Nephron progenitor cell (in vitro differentiated cells): ENCODE measurements around the gene DAB2IP.
A peak's percentile ranks its signal among the peaks of the same experiment; 100 is the strongest.

ENCODE experiments used
- DNase-seq: peaks from one replicate; pipeline ENCODE4 v3.0.0; 2021
- H3K27ac Mint-ChIP-seq: 2 replicates; pipeline ENCODE4 v1.8.0; 2021; ENCODE audit warnings: mild to moderate bottlenecking, moderate library complexity, mixed read lengths
- H3K27me3 Mint-ChIP-seq: 2 replicates; pipeline ENCODE4 v1.8.0; 2021; ENCODE audit warnings: mild to moderate bottlenecking, low read depth, mixed read lengths; ENCODE audit not compliant: poor library complexity
- H3K36me3 Mint-ChIP-seq: 2 replicates; pipeline ENCODE4 v1.8.0; 2021; ENCODE audit warnings: low read depth, mixed read lengths
- H3K4me1 Mint-ChIP-seq: 2 replicates; pipeline ENCODE4 v1.8.0; 2021; ENCODE audit warnings: mixed read lengths
- H3K4me3 Mint-ChIP-seq: 2 replicates; pipeline ENCODE4 v1.8.0; 2021; ENCODE audit warnings: mild to moderate bottlenecking, moderate library complexity, mixed read lengths
- H3K9me3 Mint-ChIP-seq: 2 replicates; pipeline ENCODE4 v1.8.0; 2021; ENCODE audit warnings: mild to moderate bottlenecking, moderate library complexity, mixed read lengths
- CTCF ChIP-seq: fragments of 200-600 bp; sonication (generic); IDR thresholded peaks from 2 replicates; pipeline ENCODE4 v1.5.0; 2021; ENCODE audit warnings: antibody characterized with exemption

DAB2IP gene

GRCh38 chr9:121648172-121648571, 3.3 kb upstream of the DAB2IP start:
- TF ChIP-seq CTCF = no peak
- H3K9me3 Mint-ChIP-seq = no peaks in the 10 kb centered on the region
- H3K36me3 Mint-ChIP-seq = no peaks in the 10 kb centered on the region
- no peak overlapping the region for H3K27ac Mint-ChIP-seq
- DNase-seq = no peak
- no peaks in the 10 kb centered on the region for H3K27me3 Mint-ChIP-seq
- peak overlapping the region; percentile 40 for H3K4me3 Mint-ChIP-seq
- H3K4me1 Mint-ChIP-seq = peaks cover 93% of the 10 kb centered on the region

- H3K4me3 Mint-ChIP-seq = peak overlapping the region; percentile 52
- H3K4me1 Mint-ChIP-seq = peaks cover 93% of the 10 kb centered on the region
- no peaks in the 10 kb centered on the region for H3K9me3 Mint-ChIP-seq
These were observed 2.6 kb upstream of the DAB2IP start for GRCh38 chr9:121648799-121649198.

GRCh38 chr9:121649476-121650216, 1.8 kb upstream of the DAB2IP start:
- no peaks in the 10 kb centered on the region for H3K27me3 Mint-ChIP-seq
- H3K4me1 Mint-ChIP-seq = peaks cover 93% of the 10 kb centered on the region
- H3K9me3 Mint-ChIP-seq = no peaks in the 10 kb centered on the region
- no peaks in the 10 kb centered on the region for H3K36me3 Mint-ChIP-seq
- peak overlapping the region; percentile 50 for H3K27ac Mint-ChIP-seq
- TF ChIP-seq CTCF = no peak
- H3K4me3 Mint-ChIP-seq = peak overlapping the region; percentile 81
- DNase-seq = no peak

More at GRCh38 chr9:121648799-121649198, 2.6 kb upstream of the DAB2IP start:
- no peaks in the 10 kb centered on the region for H3K27me3 Mint-ChIP-seq
- TF ChIP-seq CTCF = no peak
- no peak overlapping the region for H3K27ac Mint-ChIP-seq
- H3K36me3 Mint-ChIP-seq = no peaks in the 10 kb centered on the region
- no peak for DNase-seq

GRCh38 chr9:121650217-121651007, 1.0 kb upstream of the DAB2IP start:
- Mint-ChIP-seq H3K4me1 (peaks cover 93% of the 10 kb centered on the region), H3K27me3 (no peaks in the 10 kb centered on the region), H3K36me3 (no peaks in the 10 kb centered on the region), H3K4me3 (peak overlapping the region; percentile 81), H3K9me3 (no peaks in the 10 kb centered on the region), H3K27ac (peak overlapping the region; percentile 73)
- DNase-seq = peak; percentile 95
- TF ChIP-seq CTCF = no peak

- Mint-ChIP-seq H3K27me3 (no peaks in the 10 kb centered on the region), H3K9me3 (no peaks in the 10 kb centered on the region), H3K27ac (peak overlapping the region; percentile 73), H3K36me3 (no peaks in the 10 kb centered on the region), H3K4me3 (peak overlapping the region; percentile 81), H3K4me1 (peaks cover 90% of the 10 kb centered on the region)
- no peak for DNase-seq
- TF ChIP-seq CTCF = no peak
These were observed 483 bp upstream of the DAB2IP start for GRCh38 chr9:121651008-121651294.
